HCT116 (cell line): ENCODE data around the gene PADI2. TPM values are rescaled to one million over a fixed set of nuclear protein-coding genes. Genes with fewer than 3 reads are reported as not detected.
A peak's percentile ranks its signal among the peaks of the same experiment; 100 is the strongest.

Experiments used
- ATAC-seq: fragments of 200-7000 bp; cut with Tn5 transposase; 2 replicates; pipeline ENCODE4 v1.9.1; 2020; ENCODE audit warnings: mild to moderate bottlenecking, moderate library complexity
- Bru-seq: library from RNA; stranded (reverse); fragments of 400-500 nt; gene quantifications from one replicate; lab custom pipeline; 2021; lab: Mats Ljungman, UMichigan
- BruChase-seq, 2 experiments: library from RNA; stranded (reverse); fragments of 400-500 nt; gene quantifications; one replicate each; lab custom pipeline; 2021; lab: Mats Ljungman, UMichigan
- BruUV-seq: library from RNA; stranded (reverse); fragments of 400-500 nt; replicated peaks from 2 replicates; lab custom pipeline; 2021; lab: Mats Ljungman, UMichigan
- CTCF ChIA-PET: fragments of 300-600 bp; sonication (Branson Sonifier 250); formaldehyde crosslinking; loops from one replicate; lab custom pipeline; 2021; ENCODE audit warnings: antibody characterized with exemption; lab: Charles Lee
- POLR2A ChIA-PET: fragments of 300-600, 350-600 bp; sonication (Branson Sonifier 250); formaldehyde crosslinking; loops from one replicate; lab custom pipeline; 2021; ENCODE audit warnings: antibody characterized with exemption; lab: Charles Lee
- RAD21 ChIA-PET, 2 experiments: fragments of 300-600 bp; sonication (Branson Sonifier 250); formaldehyde crosslinking; loops; one replicate each; lab custom pipeline; 2023; ENCODE audit warnings: low total read pairs in 2 of 2; ENCODE audit not compliant: uncharacterized antibody in 2 of 2, unreplicated experiment in 2 of 2, low non-redundant PET in 1 of 2; lab: Charles Lee
- DNase-seq: peaks from one replicate; pipeline ENCODE4 v3.0.0-alpha.2; 2010; ENCODE audit warnings: low read depth, low spot score
- H2AFZ ChIP-seq: fragments of 200-600 bp; shearing (Covaris generic), sonication (generic); 2 replicates; pipeline ENCODE4 v1.6.1; 2017; ENCODE audit warnings: low read depth, mixed run types, mixed read lengths, antibody characterized with exemption, low read length; ENCODE audit not compliant: poor library complexity, severe bottlenecking
- H3K27ac ChIP-seq: 2 replicates; pipeline ENCODE4 v1.5.1; 2012; ENCODE audit warnings: low read depth, low read length
- H3K27me3 ChIP-seq: fragments of 200-600 bp; sonication (generic); 2 replicates; pipeline ENCODE4 v1.6.1; 2016; ENCODE audit warnings: mixed run types, low read length, mixed read lengths; ENCODE audit not compliant: insufficient read depth
- H3K36me3 ChIP-seq, 2 experiments: fragments of 200-500 bp in 1 of 2; fragments of 200-600 bp in 1 of 2; sonication (Bioruptor generic) in 1 of 2; sonication (generic) in 1 of 2; 2 replicates each; pipeline versions ENCODE4 v1.5.1 to v1.6.1; 2014 to 2016; ENCODE audit warnings: low read length in 2 of 2, inconsistent platforms in 1 of 2, mixed read lengths in 1 of 2, mixed run types in 1 of 2; ENCODE audit not compliant: insufficient read depth in 2 of 2, control insufficient read depth in 1 of 2
- H3K4me1 ChIP-seq, 2 experiments: fragments of 200-600 bp in 1 of 2; sonication (generic) in 1 of 2; 2 replicates each; pipeline versions ENCODE4 v1.5.1 to v1.6.1; 2012 to 2017; ENCODE audit warnings: low read length in 2 of 2, inconsistent platforms in 1 of 2, mild to moderate bottlenecking in 1 of 2, mixed read lengths in 1 of 2, mixed run types in 1 of 2, moderate library complexity in 1 of 2; ENCODE audit not compliant: insufficient read depth in 2 of 2, control insufficient read depth in 1 of 2
- H3K4me2 ChIP-seq: fragments of 200-600 bp; sonication (generic); 2 replicates; pipeline ENCODE4 v1.6.1; 2017; ENCODE audit warnings: mixed run types, low read length, mixed read lengths
- H3K4me3 ChIP-seq, 2 experiments: fragments of 200-600 bp in 1 of 2; sonication (generic) in 1 of 2; replicated peaks in 1 of 2; 2 replicates each; pipeline ENCODE4 v1.5.1; 2011 to 2016; ENCODE audit warnings: low read length in 2 of 2, control low read depth in 1 of 2, low read depth in 1 of 2, mild to moderate bottlenecking in 1 of 2, mixed read lengths in 1 of 2, mixed run types in 1 of 2
- H3K79me2 ChIP-seq: fragments of 200-600 bp; sonication (generic); 2 replicates; pipeline ENCODE4 v1.6.1; 2017; ENCODE audit warnings: mild to moderate bottlenecking, mixed run types, low read length, moderate library complexity, mixed read lengths; ENCODE audit not compliant: insufficient read depth
- H3K9ac ChIP-seq: fragments of 200-600 bp; sonication (generic); 2 replicates; pipeline ENCODE4 v1.6.1; 2016; ENCODE audit warnings: low read length, mixed read lengths
- H3K9me2 ChIP-seq: fragments of 200-600 bp; sonication (generic), shearing (Covaris generic); 2 replicates; pipeline ENCODE4 v1.6.1; 2017; ENCODE audit warnings: mixed run types, mild to moderate bottlenecking, moderate library complexity; ENCODE audit not compliant: insufficient read depth
- H3K9me3 ChIP-seq, 2 experiments: fragments of 200-500 bp in 1 of 2; fragments of 200-600 bp in 1 of 2; sonication (Bioruptor generic) in 1 of 2; sonication (generic) in 1 of 2; 2 replicates each; pipeline ENCODE4 v1.6.1; 2014 to 2017; ENCODE audit warnings: low read length in 2 of 2, mixed read lengths in 2 of 2, inconsistent platforms in 1 of 2, low read depth in 1 of 2, mild to moderate bottlenecking in 1 of 2, mixed run types in 1 of 2, moderate library complexity in 1 of 2; ENCODE audit not compliant: control insufficient read depth in 1 of 2, insufficient read depth in 1 of 2
- H4K20me1 ChIP-seq: fragments of 200-600 bp; sonication (generic), shearing (Covaris generic); 2 replicates; pipeline ENCODE4 v1.6.1; 2017; ENCODE audit warnings: mixed run types, mild to moderate bottlenecking, moderate library complexity; ENCODE audit not compliant: insufficient read depth
- CBX3 ChIP-seq: IDR thresholded peaks from 2 replicates; pipeline ENCODE4 v1.6.1; 2012; ENCODE audit warnings: low read depth
- EGR1 ChIP-seq: IDR thresholded peaks from 2 replicates; pipeline ENCODE4 v1.6.1; 2012; ENCODE audit warnings: low read depth
- ELF1 ChIP-seq: IDR thresholded peaks from 2 replicates; pipeline ENCODE4 v1.6.1; 2012; ENCODE audit warnings: low read depth, borderline replicate concordance
- EZH2phosphoT487 ChIP-seq: fragments of 200-600 bp; IDR thresholded peaks from 2 replicates; pipeline ENCODE4 v1.6.1; 2018; ENCODE audit warnings: antibody characterized with exemption, borderline replicate concordance
- JUND ChIP-seq: IDR thresholded peaks from 2 replicates; pipeline ENCODE4 v1.6.1; 2012
- POLR2AphosphoS5 ChIP-seq: IDR thresholded peaks from 2 replicates; pipeline ENCODE4 v1.6.1; 2011; ENCODE audit warnings: mild to moderate bottlenecking, low read depth, low read length, moderate library complexity
- SP1 ChIP-seq: IDR thresholded peaks from 2 replicates; pipeline ENCODE4 v1.6.1; 2012; ENCODE audit warnings: low read depth
- TCF7L2 ChIP-seq: IDR thresholded peaks from 2 replicates; pipeline ENCODE4 v1.7.0; 2011; ENCODE audit warnings: borderline replicate concordance, inconsistent platforms; ENCODE audit not compliant: insufficient read depth, insufficient read length; ENCODE audit errors: extremely low read depth
- intact Hi-C: fragments of 100-400 bp; cut with micrococcal nuclease; formaldehyde crosslinking; loops from 2 replicates; pipeline ENCODE4 v1.10.0; 2022
- long read RNA-seq: library from polyadenylated mRNA; unstranded; transcript quantifications from one replicate; pipeline ENCODE4 v2.0.0, GENCODE V29; 2021; ENCODE audit not compliant: unreplicated experiment
- polyA plus RNA-seq: library from polyadenylated mRNA; unstranded; fragments of >200 nt; gene quantifications from 2 replicates; pipeline ENCODE4 v1.2.1, GENCODE V29; 2012; ENCODE audit warnings: missing spikeins
- total RNA-seq: library from RNA; stranded (reverse); gene quantifications from one replicate; pipeline ENCODE4 v1.2.1, GENCODE V29; 2021; ENCODE audit not compliant: unreplicated experiment
- TF ChIP-seq, protein P1 (sequence below), 3 experiments: fragments of 200-600 bp in 1 of 3; sonication (generic) in 1 of 3; IDR thresholded peaks in 2 of 3; conservative IDR thresholded peaks in 1 of 3; 2 replicates each; pipeline ENCODE4 v1.5.1; 2012 to 2017; ENCODE audit warnings: low read depth in 2 of 3, low read length in 2 of 3, antibody characterized with exemption in 1 of 3, borderline replicate concordance in 1 of 3, control low read depth in 1 of 3, mild to moderate bottlenecking in 1 of 3, mixed read lengths in 1 of 3, mixed run types in 1 of 3, moderate library complexity in 1 of 3; ENCODE audit not compliant: insufficient read depth in 1 of 3

Gene PADI2
- 2.7 TPM for total RNA-seq
- 2.4 and 2.9 TPM in 2 replicates for polyA plus RNA-seq
- percentile 23 among the genes with signal in this experiment for Bru-seq, nascent RNA
- percentile 28 among the genes with signal in this experiment for BruChase-seq, experiment 1, labeled RNA remaining after a 6-hour chase
- percentile 27 among the genes with signal in this experiment for BruChase-seq, experiment 2, labeled RNA remaining after a 2-hour chase
- long read RNA-seq, result 0 reads

DNA sequence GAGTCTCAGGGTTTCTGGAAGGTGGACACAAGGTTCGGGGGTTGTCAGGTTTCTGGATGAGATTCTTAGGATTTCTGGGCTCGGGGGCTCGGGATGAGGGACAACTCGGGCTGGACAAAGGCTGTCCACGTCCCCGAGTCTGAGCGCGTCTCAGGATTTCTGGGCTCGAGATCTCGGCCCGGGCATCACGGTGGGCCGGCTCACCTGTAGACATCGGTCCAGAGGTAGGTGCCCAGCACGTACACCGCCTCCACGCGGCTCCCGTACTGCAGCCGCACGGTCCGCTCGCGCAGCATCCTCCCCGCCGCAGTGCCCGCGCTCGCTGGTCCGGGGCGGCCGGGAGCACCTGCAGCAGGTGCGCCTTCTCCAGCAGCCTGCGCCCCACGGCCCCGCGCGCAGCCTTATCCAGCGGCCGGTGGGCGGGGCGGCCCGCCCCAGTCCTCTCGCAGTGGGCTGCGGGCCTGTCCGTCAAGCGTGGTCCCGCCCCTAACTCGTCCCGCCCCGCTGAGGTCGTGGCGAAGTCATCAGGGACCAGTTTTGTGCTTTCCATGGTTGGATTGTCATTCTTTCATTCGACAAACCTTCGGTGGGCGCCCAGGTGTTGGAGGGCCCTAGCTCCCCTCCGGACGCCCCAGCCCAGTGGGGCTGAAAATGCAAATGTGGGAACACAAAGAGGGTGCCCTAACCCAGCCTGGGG is at the start of gene PADI2:
PADI2 (minus strand) TSS at position 376 of the 697 bp plus-strand sequence; CDS start at position 296, 80 bp downstream.
- ChIA-PET POLR2A (no interaction called here), RAD21 (no interaction called here), CTCF (no interaction called here)
- DNase-seq, result peak; percentile 34
- Histone ChIP-seq H3K36me3 (no peaks in the 10 kb centered on the region), H3K27ac (no peak within 1 kb of the TSS), H3K4me3 (peak within 1 kb of the TSS in 1 of 2 experiments; percentile 45; a peak in 3 of 4 replicates), H3K79me2 (no peaks in the 10 kb centered on the region), H2AFZ (no peak within 1 kb of the TSS), H3K4me1 (peaks cover 0 to 13% of the 10 kb centered on the region in 2 experiments; a peak in 3 of 4 replicates), H3K4me2 (peak within 1 kb of the TSS; percentile 67), H3K9ac (no peak within 1 kb of the TSS), H3K27me3 (no peaks in the 10 kb centered on the region; the same call in 1 of the 2 replicates), H3K9me2 (no peaks in the 10 kb centered on the region), H3K9me3 (no peaks in the 10 kb centered on the region), H4K20me1 (no peaks in the 10 kb centered on the region)
- intact Hi-C loops, result no loop called here
- peak; percentile 99 for ATAC-seq
- TF ChIP-seq EGR1, result no peak
- no peak for TF ChIP-seq EZH2phosphoT487
- TF ChIP-seq POLR2AphosphoS5, result peak; percentile 40; the same call in 1 of the 2 replicates
- no peak for TF ChIP-seq CBX3
- TF ChIP-seq TCF7L2, result no peak
- TF ChIP-seq ELF1, result no peak
- TF ChIP-seq, protein P1, sequence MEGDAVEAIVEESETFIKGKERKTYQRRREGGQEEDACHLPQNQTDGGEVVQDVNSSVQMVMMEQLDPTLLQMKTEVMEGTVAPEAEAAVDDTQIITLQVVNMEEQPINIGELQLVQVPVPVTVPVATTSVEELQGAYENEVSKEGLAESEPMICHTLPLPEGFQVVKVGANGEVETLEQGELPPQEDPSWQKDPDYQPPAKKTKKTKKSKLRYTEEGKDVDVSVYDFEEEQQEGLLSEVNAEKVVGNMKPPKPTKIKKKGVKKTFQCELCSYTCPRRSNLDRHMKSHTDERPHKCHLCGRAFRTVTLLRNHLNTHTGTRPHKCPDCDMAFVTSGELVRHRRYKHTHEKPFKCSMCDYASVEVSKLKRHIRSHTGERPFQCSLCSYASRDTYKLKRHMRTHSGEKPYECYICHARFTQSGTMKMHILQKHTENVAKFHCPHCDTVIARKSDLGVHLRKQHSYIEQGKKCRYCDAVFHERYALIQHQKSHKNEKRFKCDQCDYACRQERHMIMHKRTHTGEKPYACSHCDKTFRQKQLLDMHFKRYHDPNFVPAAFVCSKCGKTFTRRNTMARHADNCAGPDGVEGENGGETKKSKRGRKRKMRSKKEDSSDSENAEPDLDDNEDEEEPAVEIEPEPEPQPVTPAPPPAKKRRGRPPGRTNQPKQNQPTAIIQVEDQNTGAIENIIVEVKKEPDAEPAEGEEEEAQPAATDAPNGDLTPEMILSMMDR (IDR thresholded peaks at IDR 0.05 in 2 of 3, conservative IDR thresholded peaks at IDR 0.05 in 1 of 3; ENCODE audit: borderline replicate concordance in 1 of 3, insufficient read depth in 1 of 3, low read depth in 2 of 3, low read length in 2 of 3), result no peak
- no peak for TF ChIP-seq JUND
- peak; percentile 72 for TF ChIP-seq SP1
- BruUV-seq, result no TSS peak
